Adrenal gland (tissue), 5 donors: ENCODE data around the gene RAD51B.

ENCODE experiments used
- CTCF ChIP-seq, 6 experiments: fragments of 450-650 bp in 4 of 6; fragments of 200-600 bp in 2 of 6; sonication (generic) in 1 of 6; IDR thresholded peaks; 1 replicate in 5 of 6; 2 replicates in 1 of 6; pipeline versions ENCODE4 v1.5.1 to v1.8.0; 2016 to 2021; ENCODE audit warnings: antibody characterized with exemption in 6 of 6, mild to moderate bottlenecking in 2 of 6, moderate library complexity in 1 of 6
- POLR2A ChIP-seq, 2 donors: fragments of 450-650 bp; IDR thresholded peaks; one replicate each; pipeline ENCODE4 v1.6.1; 2017; ENCODE audit warnings: antibody characterized with exemption in 2 of 2, mild to moderate bottlenecking in 2 of 2, moderate library complexity in 1 of 2
- donor health status: DM: no; HTN: no; CAD: no.

GRCh38 chr14:67935371-67935770 is 115.8 kb downstream of the RAD51B start:
- TF ChIP-seq CTCF (IDR thresholded peaks at IDR 0.05) (no peak), POLR2A (IDR thresholded peaks at IDR 0.05) (no peak)
